IMR-90 (cell line): Measurements from ENCODE around the gene TRPM4. TPM values are rescaled to one million over a fixed set of nuclear protein-coding genes. Genes with fewer than 3 reads are reported as not detected.

Experiments
- ATAC-seq: fragments of 200-7000 bp; cut with Tn5 transposase; 2 replicates; pipeline ENCODE4 v1.9.1; 2020; ENCODE audit warnings: low read depth, mild to moderate bottlenecking, moderate library complexity
- BruUV-seq: library from RNA; stranded (reverse); fragments of 400-500 nt; replicated peaks from 2 replicates; lab custom pipeline; 2021; lab: Mats Ljungman, UMichigan
- CTCF ChIA-PET: fragments of 300-600 bp; formaldehyde crosslinking; extraction: SDS; loops from one replicate; lab custom pipeline; 2021; ENCODE audit warnings: antibody characterized with exemption; lab: Yijun Ruan, JAX
- POLR2A ChIA-PET: fragments of 300-600 bp; sonication (Branson Sonifier 250); formaldehyde crosslinking; loops from one replicate; lab custom pipeline; 2022; ENCODE audit warnings: antibody characterized with exemption; ENCODE audit not compliant: unreplicated experiment; lab: Charles Lee
- DNase-seq: peaks from one replicate; pipeline ENCODE4 v3.0.0; 2013
- H2AFZ ChIP-seq: replicated peaks from 2 replicates; pipeline ENCODE3; 2013; ENCODE audit warnings: low read length, mild to moderate bottlenecking; ENCODE audit not compliant: poor library complexity
- H2AK5ac ChIP-seq: 2 replicates; pipeline ENCODE4 v1.6.1; 2013; ENCODE audit warnings: low read depth, low read length, inconsistent platforms
- H2AK9ac ChIP-seq: replicated peaks from 2 replicates; pipeline ENCODE3; 2013; ENCODE audit warnings: mild to moderate bottlenecking, low read depth, low read length, moderate library complexity; ENCODE audit not compliant: poor library complexity
- H2BK120ac ChIP-seq: 2 replicates; pipeline ENCODE4 v1.6.1; 2013; ENCODE audit warnings: low read depth, low read length, inconsistent platforms
- H2BK15ac ChIP-seq: 3 replicates; pipeline ENCODE4 v1.6.1; 2013; ENCODE audit warnings: low read depth, low read length, inconsistent platforms
- H2BK20ac ChIP-seq: 2 replicates; pipeline ENCODE4 v1.6.1; 2013; ENCODE audit warnings: low read depth, mild to moderate bottlenecking, inconsistent platforms, low read length, moderate library complexity
- H2BK5ac ChIP-seq: 2 replicates; pipeline ENCODE4 v1.6.1; 2013; ENCODE audit warnings: mild to moderate bottlenecking, low read depth, low read length, inconsistent platforms; ENCODE audit not compliant: poor library complexity, severe bottlenecking
- H3K14ac ChIP-seq: replicated peaks from 2 replicates; pipeline ENCODE4 v1.6.1; 2013; ENCODE audit warnings: low read depth, low read length, inconsistent platforms
- H3K18ac ChIP-seq: 2 replicates; pipeline ENCODE4 v1.6.1; 2013; ENCODE audit warnings: low read depth, low read length, control low read depth
- H3K23ac ChIP-seq: 2 replicates; pipeline ENCODE4 v1.6.1; 2013; ENCODE audit warnings: low read depth, low read length, inconsistent platforms
- H3K27ac ChIP-seq: 2 replicates; pipeline ENCODE4 v1.5.1; 2013; ENCODE audit warnings: mild to moderate bottlenecking, control low read depth, low read length; ENCODE audit not compliant: insufficient read depth
- H3K27me3 ChIP-seq: 2 replicates; pipeline ENCODE4 v1.6.1; 2013; ENCODE audit warnings: low read length; ENCODE audit not compliant: control insufficient read depth, insufficient read depth
- H3K36me3 ChIP-seq: 2 replicates; pipeline ENCODE4 v1.6.1; 2013; ENCODE audit warnings: low read length, mixed read lengths; ENCODE audit not compliant: control insufficient read depth, insufficient read depth
- H3K4ac ChIP-seq: 2 replicates; pipeline ENCODE4 v1.6.1; 2013; ENCODE audit warnings: low read depth, low read length, inconsistent platforms
- H3K4me1 ChIP-seq: 2 replicates; pipeline ENCODE4 v1.6.1; 2013; ENCODE audit warnings: low read length, mixed read lengths; ENCODE audit not compliant: control insufficient read depth, insufficient read depth
- H3K4me2 ChIP-seq: 2 replicates; pipeline ENCODE4 v1.6.1; 2013; ENCODE audit warnings: low read depth, mild to moderate bottlenecking, control low read depth, low read length, moderate library complexity
- H3K4me3 ChIP-seq: 2 replicates; pipeline ENCODE4 v1.5.1; 2013; ENCODE audit warnings: low read depth, mild to moderate bottlenecking, control low read depth, low read length, moderate library complexity; ENCODE audit not compliant: insufficient read depth
- H3K56ac ChIP-seq: 2 replicates; pipeline ENCODE4 v1.6.1; 2013; ENCODE audit warnings: low read length, inconsistent platforms; ENCODE audit not compliant: insufficient read depth; ENCODE audit errors: extremely low read depth
- H3K79me1 ChIP-seq, 2 experiments: 2 replicates each; pipeline ENCODE4 v1.6.1; 2013; ENCODE audit warnings: low read length in 2 of 2, inconsistent platforms in 1 of 2, low read depth in 1 of 2
- H3K9ac ChIP-seq: 2 replicates; pipeline ENCODE4 v1.6.1; 2013; ENCODE audit warnings: low read depth, low read length, control low read depth
- H3K9me1 ChIP-seq: 2 replicates; pipeline ENCODE4 v1.6.1; 2013; ENCODE audit warnings: low read length, inconsistent platforms; ENCODE audit not compliant: insufficient read depth
- H3K9me3 ChIP-seq: 2 replicates; pipeline ENCODE4 v1.6.1; 2013; ENCODE audit warnings: low read length; ENCODE audit not compliant: control insufficient read depth, insufficient read depth
- H4K20me1 ChIP-seq: 2 replicates; pipeline ENCODE4 v1.6.1; 2013; ENCODE audit warnings: low read length, inconsistent platforms; ENCODE audit not compliant: insufficient read depth
- H4K5ac ChIP-seq: 2 replicates; pipeline ENCODE4 v1.6.1; 2013; ENCODE audit warnings: mild to moderate bottlenecking, low read depth, low read length, control low read depth
- H4K8ac ChIP-seq, 2 experiments: 2 replicates each; pipeline ENCODE4 v1.6.1; 2013; ENCODE audit warnings: low read depth in 2 of 2, low read length in 2 of 2, control low read depth in 1 of 2, inconsistent platforms in 1 of 2
- H4K91ac ChIP-seq: 2 replicates; pipeline ENCODE4 v1.6.1; 2013; ENCODE audit warnings: low read depth, low read length, inconsistent platforms; ENCODE audit not compliant: insufficient read depth
- FOS ChIP-seq: fragments of 150-350 bp; IDR thresholded peaks from 2 replicates; pipeline ENCODE4 v1.6.1; 2016; ENCODE audit warnings: low read depth, low read length
- MAFK ChIP-seq: IDR thresholded peaks from 2 replicates; pipeline ENCODE4 v1.6.1; 2012; ENCODE audit warnings: low read depth, low read length, improper control_type of control experiment
- POLR2A ChIP-seq: IDR thresholded peaks from 2 replicates; pipeline ENCODE4 v1.6.1; 2012; ENCODE audit warnings: mild to moderate bottlenecking, low read depth, low read length
- SMC3 ChIP-seq: fragments of 150-350 bp; IDR thresholded peaks from 2 replicates; pipeline ENCODE4 v1.6.1; 2016; ENCODE audit warnings: low read depth, mild to moderate bottlenecking, antibody characterized with exemption, low read length, moderate library complexity
- WGBS, 2 experiments: methylation state at CpG; one replicate each; pipeline versions ENCODE4 v1.1.5 to v1.1.7; 2013; ENCODE audit warnings: missing lambda C conversion rate in 2 of 2; ENCODE audit not compliant: insufficient read length in 1 of 2; ENCODE audit errors: extremely low coverage in 2 of 2; 5-methylcytosine and 5-hydroxymethylcytosine counted together
- dilution Hi-C: fragments of 300-500 bp; cut with HindIII; formaldehyde crosslinking; loops from one replicate; pipeline ENCODE4 v1.14.3; 2018; ENCODE audit warnings: low sequenced_read_pairs; ENCODE audit not compliant: unreplicated experiment
- in situ Hi-C: fragments of 300-500 bp; cut with MboI; formaldehyde crosslinking; loops from 3 replicates; pipeline ENCODE4 v1.14.3; 2019; ENCODE audit warnings: low sequenced_read_pairs, inconsistent platforms, mixed read lengths
- intact Hi-C: fragments of 100-400 bp; cut with micrococcal nuclease; formaldehyde crosslinking; loops from 2 replicates; pipeline ENCODE4 v1.10.0; 2022
- polyA plus RNA-seq, 3 experiments: library from polyadenylated mRNA; depleted of rRNA; stranded (reverse); fragments of >200 nt; gene quantifications; 2 replicates each; pipeline ENCODE4 v1.2.3, GENCODE V29; 2012; ENCODE audit warnings: low replicate concordance in 1 of 3
- total RNA-seq: library from RNA; depleted of rRNA; stranded (reverse); fragments of >200 nt; gene quantifications from 2 replicates; pipeline ENCODE4 v1.2.3, GENCODE V29; 2012

The TRPM4 gene
- total and polyA plus RNA-seq, 2 of the 4 experiments (the other 2 are of a cell fraction): 2.2 to 19.7 TPM

DNA sequence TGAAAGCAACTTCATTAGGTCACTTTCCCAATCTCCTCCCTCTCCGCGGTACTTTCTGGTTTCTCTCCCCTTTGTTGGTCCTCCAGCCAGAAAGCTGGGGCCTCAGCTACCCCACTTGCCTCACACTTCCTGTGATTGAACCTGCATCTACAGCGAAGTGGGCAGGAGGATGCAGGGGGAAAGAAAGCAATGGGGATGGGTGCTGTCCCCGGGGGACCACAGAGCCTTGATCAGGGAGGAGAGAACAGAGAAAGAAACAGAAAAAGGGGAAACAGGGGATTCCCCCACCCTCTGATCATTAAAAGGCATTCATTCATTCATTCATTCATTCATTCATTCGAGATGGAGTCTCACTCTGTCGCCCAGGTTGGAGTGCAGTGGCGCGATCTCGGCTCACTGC is 74.2 kb downstream of the TRPM4 start:
- dilution Hi-C loops (no loop called here), intact Hi-C loops (no loop called here), in situ Hi-C loops (no loop called here)
- H2BK15ac ChIP-seq: no peak overlapping the region
- no peak overlapping the region for H4K91ac ChIP-seq
- no peak overlapping the region for H3K14ac ChIP-seq
- H3K27me3 ChIP-seq: peaks cover 13% of the 10 kb centered on the region
- H3K9me1 ChIP-seq: no peaks in the 10 kb centered on the region
- H4K20me1 ChIP-seq: no peaks in the 10 kb centered on the region
- H3K79me1 ChIP-seq: no peaks in the 10 kb centered on the region
- TF ChIP-seq SMC3 (no peak), POLR2A (no peak), FOS (no peak), MAFK (no peak)
- no peak overlapping the region for H3K18ac ChIP-seq
- no peak overlapping the region for H2AK9ac ChIP-seq
- no peak overlapping the region for H3K56ac ChIP-seq
- no peak overlapping the region for H2AFZ ChIP-seq
- H3K4me2 ChIP-seq: no peak overlapping the region
- H2BK20ac ChIP-seq: no peak overlapping the region
- no CpG with 5 or more reads among the region's 9 CpGs for WGBS, 2 experiments
- H2AK5ac ChIP-seq: no peak overlapping the region
- ChIA-PET CTCF (no interaction called here), POLR2A (no interaction called here)
- no peak overlapping the region for H3K4ac ChIP-seq
- H3K23ac ChIP-seq: no peak overlapping the region
- no peaks in the 10 kb centered on the region for H3K9me3 ChIP-seq
- no peak for DNase-seq
- H2BK120ac ChIP-seq: no peak overlapping the region
- no TSS peak for BruUV-seq
- H3K4me3 ChIP-seq: no peak overlapping the region
- no peak overlapping the region for H4K8ac ChIP-seq
- ATAC-seq: no peak
- H3K4me1 ChIP-seq: no peaks in the 10 kb centered on the region
- no peak overlapping the region for H3K27ac ChIP-seq
- H3K36me3 ChIP-seq: no peaks in the 10 kb centered on the region
- no peak overlapping the region for H2BK5ac ChIP-seq
- no peak overlapping the region for H3K9ac ChIP-seq
- H4K5ac ChIP-seq: no peak overlapping the region
